Subcutaneous preadipocyte (primary cell): Measurements from ENCODE around the gene GPR173. TPM values are rescaled to one million over a fixed set of nuclear protein-coding genes. Genes with fewer than 3 reads are reported as not detected.

Experiments
- small RNA-seq: library from RNA; depleted of rRNA; stranded (forward); fragments of <200 nt; gene quantifications from one replicate; pipeline ENCODE3, GENCODE V24; 2012
- total RNA-seq: library from RNA; depleted of rRNA; stranded (reverse); fragments of >200 nt; gene quantifications from 2 replicates; pipeline ENCODE4 v1.2.3, GENCODE V29; 2012

GPR173 gene
- total RNA-seq: 3.1 and 3.3 TPM in 2 replicates

GRCh38 chrX:53048169-53049126 lies at the start of gene GPR173:
GPR173 (plus strand) TSS chrX:53048789; CDS start chrX:53076622, 27,833 bp downstream.

GRCh38 chrX:53081925-53082772 lies 33.6 kb downstream of the GPR173 start, which contains the start of gene TSPYL2:
TSPYL2 (plus strand) TSS chrX:53082367; CDS start chrX:53082499, 132 bp downstream.

GRCh38 chrX:53093748-53094581 lies 45.4 kb downstream of the GPR173 start, which contains the start of gene KANTR:
KANTR (plus strand) TSS chrX:53094142; CDS start chrX:53124273, 30,131 bp downstream.

Small RNA genes within 50 kb of the gene (small RNA-seq; reads per million reads assigned to genes)
- gene AL591212.2: not detected

Other genes starting within 250 kb of the GPR173 start
- not detected in 2 replicates for gene XAGE5, start 237.5 kb upstream of the GPR173 start, total RNA-seq
- gene XAGE3, start 180.7 kb upstream of the GPR173 start, total RNA-seq: not detected in 2 replicates
- 8.4 and 18.0 TPM in 2 replicates for gene FAM156B, start 151.5 kb upstream of the GPR173 start, total RNA-seq
- gene FAM156A, start 90.3 kb upstream of the GPR173 start, total RNA-seq: 7.0 and 13.9 TPM in 2 replicates
- 3.9 and 5.1 TPM in 2 replicates for gene TSPYL2, start 33.6 kb downstream of the GPR173 start, total RNA-seq
- 7.7 and 10.6 TPM in 2 replicates for gene KANTR, start 45.4 kb downstream of the GPR173 start, total RNA-seq
- gene KDM5C, start 176.4 kb downstream of the GPR173 start, total RNA-seq: 123 and 137 TPM in 2 replicates
- 5.9 and 9.4 TPM in 2 replicates for gene IQSEC2, start 232.8 kb downstream of the GPR173 start, total RNA-seq